Measurements from ENCODE around the gene GFY.

Gene GFY

DNA sequence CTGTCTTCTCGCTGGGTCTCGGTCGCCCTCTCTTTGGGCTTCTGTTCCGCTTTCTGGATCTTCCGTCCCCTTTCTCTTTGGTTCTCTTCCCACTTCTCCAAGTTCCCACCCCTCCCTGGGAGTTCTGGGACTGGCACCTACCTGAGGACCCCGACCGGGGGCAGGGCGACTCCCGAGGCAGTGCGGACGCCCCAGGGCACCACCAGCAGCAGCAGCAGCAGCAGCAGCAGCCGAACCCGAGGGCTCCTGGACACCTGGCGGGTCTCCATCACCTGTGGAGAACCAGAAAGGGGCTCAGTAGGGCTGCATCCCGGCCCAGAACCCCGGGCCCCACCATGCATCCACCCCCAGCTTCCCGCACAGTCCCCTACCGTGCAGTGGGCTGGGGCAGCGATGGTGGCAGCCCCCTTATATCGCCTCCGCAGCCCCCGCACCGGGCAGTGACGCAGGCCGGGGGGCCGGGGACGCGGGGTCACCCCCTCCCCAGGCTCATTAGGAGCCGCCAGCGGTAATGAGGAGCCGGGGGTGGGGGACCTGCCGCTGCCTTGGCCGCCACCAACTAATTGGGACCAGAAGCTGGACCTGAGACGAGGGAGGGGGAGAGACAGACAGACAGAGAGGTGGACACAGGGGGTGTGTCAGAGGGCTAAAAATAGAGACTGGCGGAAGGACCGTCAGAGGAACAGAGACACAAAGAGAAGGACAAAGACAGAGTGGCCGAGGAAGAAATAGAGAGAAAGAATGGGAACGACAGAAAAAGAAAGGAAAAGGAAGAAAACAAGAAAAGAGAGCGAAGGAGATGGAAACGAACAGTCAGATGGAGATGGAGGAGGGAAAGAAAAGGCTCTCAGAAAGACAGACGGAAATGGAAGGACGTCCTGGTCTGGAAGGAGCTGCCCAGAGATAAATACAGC lies 1.9 kb upstream of the GFY start, which contains the start of gene PTH2:
Gene PTH2 (minus strand): TSS at position 371 of the 914 bp plus-strand sequence. CDS start 102 bp downstream, at position 269.
- intact Hi-C loops (cut with DNase I) = no loop called here
- no peak for DNase-seq

DNA sequence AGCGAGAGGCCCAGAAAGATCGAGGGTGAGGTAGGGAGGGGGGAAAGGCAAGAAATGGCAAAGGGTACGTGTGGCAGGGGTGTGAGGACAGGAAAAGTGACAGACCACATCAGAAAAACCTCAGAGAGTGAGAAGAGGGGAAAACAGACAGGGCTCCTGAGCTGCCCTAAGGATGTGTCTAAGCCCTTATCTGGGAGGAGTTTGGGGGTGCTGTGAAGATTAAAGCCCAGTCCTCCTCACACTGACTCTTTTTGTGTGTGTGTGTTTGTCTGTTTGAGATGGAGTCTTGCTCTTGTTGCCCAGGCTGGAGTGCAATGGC lies 1.2 kb upstream of the GFY start:
- intact Hi-C loops (cut with DNase I) = no loop called here
- DNase-seq = no peak

DNA sequence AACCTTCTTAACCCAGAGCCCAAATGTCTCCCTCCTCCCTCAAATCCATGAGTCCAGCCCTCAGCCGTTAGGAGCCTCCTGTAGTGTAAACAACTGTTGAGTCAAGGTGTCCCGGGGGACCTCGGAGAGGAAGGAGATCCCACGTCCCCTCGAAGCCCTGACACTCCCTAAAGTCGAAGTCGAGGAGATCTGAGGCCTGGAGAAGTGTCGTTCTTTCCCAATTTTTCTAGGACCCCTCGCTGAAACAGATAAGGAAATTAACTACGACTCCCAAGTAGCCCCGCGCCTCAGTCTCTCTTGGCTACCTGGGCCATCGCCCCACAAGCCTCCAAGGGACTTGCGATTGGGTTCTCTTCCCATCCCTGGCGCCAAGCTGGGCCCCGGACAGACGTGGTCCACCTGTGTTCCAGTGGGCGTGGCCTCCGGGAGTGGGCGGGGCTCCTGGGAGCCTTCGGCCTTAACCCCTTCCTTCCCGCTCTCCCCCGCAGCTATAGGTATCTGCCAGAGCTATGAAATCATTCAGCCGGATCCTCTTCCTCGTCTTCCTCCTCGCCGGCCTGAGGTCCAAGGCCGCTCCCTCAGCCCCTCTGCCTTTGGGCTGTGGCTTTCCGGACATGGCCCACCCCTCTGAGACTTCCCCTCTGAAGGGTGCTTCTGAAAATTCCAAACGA lies 869 bp downstream of the GFY start:
- no peak for DNase-seq
- intact Hi-C loops (cut with DNase I) = no loop called here

DNA sequence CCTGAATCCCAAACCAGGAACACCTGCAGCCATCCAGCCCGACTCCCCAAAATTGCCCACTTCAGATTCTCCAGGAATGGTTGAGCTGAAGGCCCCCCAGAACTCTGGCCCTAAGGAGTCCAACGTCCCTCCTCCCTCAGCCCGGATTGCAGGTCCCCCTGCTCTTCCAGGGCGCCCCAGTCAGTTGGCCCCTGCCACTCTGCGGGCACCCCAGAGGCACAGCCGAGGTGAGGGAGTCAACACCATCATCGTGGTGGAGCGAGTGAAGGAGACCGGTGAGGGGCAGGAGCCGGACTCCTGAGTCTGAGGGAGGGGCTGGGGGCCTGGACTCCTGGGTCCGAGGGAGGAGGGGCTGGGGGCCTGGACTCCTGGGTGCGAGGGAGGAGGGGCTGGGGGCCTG lies 2.2 kb downstream of the GFY start:
- no peak for DNase-seq
- intact Hi-C loops (cut with DNase I) = no loop called here

- intact Hi-C loops (cut with DNase I) = no loop called here
Measured at GRCh38 chr19:49427855-49428546, 2.8 kb downstream of the GFY start.

DNA sequence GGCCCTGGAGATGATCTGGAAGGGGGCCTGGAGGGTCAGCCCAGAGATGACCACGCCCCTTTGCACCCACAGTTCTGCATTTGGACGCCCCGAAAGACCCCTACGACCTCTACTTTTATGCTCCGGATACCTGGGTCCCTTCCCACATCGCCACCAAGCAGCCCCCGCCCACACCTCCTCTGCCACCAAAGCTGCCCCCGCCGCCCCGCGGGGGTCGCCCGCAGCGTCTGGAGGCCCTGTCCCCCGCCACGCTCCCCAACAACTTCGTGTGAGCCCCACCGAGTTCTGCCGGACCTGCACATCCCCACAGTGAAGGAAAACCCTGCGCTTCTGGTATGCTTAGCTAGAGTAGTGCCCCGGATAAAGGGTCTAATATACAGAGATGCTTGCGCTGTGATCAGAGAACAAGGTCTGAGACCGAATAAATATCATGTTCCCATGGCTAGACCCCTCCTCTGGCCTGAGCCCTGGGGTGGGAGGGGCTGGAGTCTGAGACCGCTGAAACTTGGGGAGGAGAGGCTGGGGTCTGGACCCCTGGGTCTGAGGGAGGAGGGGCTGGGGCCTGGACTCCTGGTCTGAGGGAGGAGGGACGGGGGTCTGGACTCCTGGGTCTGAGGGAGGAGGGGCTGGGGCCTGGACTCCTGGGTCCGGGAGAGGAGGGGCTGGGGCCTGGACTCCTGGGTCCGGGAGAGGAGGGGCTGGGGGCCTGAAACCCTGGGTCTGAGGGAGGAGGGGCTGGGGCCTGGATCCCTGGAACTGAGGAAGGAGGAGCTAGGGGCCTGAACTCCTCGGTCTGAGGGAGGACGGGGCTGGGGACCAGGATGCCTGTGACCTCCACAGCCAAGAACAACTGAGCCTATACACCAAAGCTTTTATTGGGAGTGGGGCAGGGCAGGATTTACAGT lies 3.6 kb downstream of the GFY start:
- DNase-seq = no peak
- intact Hi-C loops (cut with DNase I) = no loop called here

More at GRCh38 chr19:49427855-49428546, 2.8 kb downstream of the GFY start:
- DNase-seq = no peak

DNA sequence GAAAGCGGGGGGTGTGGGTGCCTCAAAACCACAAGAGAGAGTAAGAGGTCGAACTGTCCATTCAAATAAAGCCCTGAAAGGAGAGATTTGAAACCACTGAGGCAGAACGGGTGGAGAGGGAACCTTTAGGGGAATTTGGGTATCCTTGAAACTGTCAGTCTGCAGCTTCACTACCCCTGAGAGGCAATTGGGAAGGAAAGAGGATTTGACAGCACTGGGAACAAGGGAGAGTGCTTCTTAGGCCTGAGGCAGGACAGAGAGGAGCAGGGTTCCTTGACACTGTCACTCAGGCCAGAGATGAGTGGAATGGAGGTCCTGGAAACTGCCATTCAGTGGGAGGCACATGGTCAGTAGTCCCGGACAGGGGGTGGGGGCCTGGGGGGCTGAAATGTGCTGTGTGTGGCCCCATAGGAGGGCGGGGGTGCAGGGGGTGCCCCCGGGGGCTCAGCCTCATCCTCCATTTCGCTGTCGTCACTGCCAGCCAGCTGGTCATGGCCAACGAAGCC lies 5.0 kb downstream of the GFY start:
- intact Hi-C loops (cut with DNase I) = no loop called here

DNA sequence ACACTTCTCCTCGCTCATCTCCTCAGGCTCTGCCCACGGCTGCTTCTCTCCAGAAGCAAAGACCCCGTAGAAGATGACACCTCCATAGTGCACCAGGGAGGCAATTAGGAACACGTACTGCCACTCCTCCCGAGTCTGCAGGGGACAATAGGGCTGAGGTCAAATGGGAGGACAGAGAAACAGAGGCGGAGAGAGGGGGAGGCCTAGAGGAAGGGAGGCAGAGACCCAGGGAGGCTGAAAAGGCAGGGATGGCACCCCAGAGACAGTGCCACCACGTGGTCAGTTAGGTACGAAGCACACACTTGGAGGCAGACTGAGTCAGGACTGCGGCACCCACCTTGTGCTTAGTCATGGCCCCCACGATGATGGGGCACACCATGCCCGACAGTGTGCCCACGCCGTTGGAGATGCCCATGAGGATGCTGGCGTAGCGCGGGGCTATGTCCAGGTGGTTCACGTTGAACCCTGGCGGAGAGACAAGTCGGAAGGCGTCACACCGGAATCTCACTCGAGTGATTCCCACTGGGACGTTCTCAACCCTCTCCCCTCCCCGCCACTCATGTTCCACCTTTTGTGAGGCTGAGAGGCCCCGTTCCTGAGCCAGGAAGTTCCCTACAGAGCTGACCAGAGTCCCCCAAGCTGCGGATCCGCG lies 5.6 kb downstream of the GFY start:
- intact Hi-C loops (cut with DNase I) = no loop called here
- no peak for DNase-seq

More for the DNA sequence above, 5.0 kb downstream of the GFY start:
- no peak for DNase-seq

DNA sequence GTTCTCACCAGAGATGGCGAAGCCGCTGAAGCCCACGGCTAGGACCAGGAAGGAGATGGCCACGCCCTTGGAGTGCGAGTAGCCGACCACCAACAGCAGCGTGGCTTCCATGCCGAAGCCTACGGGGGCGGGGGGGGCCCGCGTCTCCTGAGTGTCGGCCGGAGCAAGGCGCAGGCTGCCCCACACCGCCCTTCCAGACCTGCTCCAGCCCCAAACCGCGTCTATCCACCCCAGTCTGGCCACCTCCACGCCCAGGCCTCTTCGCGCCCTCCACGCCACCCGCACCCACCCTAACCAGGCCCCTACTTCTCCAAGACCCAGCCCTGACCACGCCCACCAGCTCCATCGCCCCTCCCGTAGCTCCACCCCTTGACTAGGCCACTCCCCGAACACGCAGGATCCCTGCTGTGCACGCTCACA lies 6.2 kb downstream of the GFY start:
- intact Hi-C loops (cut with DNase I) = no loop called here
- no peak for DNase-seq

DNA sequence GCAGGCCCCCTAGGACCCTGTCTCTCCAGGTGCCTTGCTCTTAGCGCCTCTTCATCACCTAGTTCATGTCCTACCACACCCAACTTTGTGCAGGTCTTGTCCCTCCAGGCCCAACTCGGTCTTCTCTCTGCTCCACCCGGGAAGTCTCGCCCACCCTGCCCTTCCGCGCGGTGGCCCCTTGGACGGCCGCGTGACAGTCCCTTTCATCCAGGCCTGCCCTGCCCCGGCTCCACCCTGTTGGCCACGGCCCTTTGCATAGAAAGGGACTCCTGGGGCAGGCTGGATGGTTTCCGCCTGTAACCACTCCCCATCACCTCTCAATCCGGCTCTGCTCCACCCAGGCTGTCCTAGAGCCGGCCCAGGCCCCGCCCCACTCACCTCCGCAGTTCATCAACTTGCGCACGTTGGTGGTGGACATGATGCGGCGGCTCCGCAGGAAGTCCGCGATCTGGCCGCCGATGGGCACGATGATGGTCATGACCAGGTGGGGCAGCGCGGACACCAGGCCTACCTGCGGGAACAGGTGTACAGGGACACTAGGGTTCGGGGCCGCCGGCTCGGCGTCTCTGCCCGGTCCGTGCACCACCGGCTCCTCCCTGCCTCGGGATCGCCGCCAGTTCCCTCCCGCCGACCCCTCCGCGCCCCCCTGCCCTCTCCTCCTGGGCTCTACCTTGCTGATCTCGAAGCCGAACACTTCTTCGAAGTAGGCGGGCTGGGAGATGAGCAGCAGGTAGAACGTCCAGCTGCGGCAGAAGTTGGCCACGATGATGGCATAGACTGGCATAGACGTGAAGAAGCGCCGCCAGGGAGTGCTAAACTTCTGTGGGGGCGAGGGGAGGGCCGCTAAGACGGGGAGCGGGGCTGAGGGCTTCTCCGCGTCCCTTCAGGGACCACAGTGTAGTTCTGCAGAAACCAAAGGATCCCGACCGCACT lies 7.2 kb downstream of the GFY start:
- DNase-seq = no peak
- intact Hi-C loops (cut with DNase I) = no loop called here

GRCh38 chr19:49433240-49433901 lies 8.2 kb downstream of the GFY start:
- no peak for DNase-seq
- intact Hi-C loops (cut with DNase I) = no loop called here

- intact Hi-C loops (cut with DNase I) = no loop called here
- no peak for DNase-seq
Measured at GRCh38 chr19:49434907-49435583, 9.9 kb downstream of the GFY start.

DNA sequence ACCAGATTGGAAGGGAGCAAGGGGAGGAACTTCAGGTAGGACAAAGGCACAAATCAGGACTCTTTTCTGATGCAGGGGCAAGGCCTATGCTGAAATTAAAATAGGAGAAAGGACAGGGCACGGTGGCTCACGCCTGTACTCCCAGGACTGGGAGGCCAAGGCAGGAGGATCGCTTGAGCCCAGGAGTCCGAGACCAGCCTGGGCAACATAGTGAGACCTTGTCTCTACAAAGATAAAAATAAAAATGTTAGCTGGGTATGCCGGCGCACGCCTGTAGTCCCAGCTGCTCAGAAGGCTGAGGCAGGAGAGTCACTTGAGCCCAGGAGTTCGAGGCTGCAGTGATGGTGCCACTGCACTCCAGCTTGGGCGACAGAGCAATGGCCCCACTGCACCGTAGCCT lies 10.5 kb downstream of the GFY start:
- no peak for DNase-seq
- intact Hi-C loops (cut with DNase I) = no loop called here

DNA sequence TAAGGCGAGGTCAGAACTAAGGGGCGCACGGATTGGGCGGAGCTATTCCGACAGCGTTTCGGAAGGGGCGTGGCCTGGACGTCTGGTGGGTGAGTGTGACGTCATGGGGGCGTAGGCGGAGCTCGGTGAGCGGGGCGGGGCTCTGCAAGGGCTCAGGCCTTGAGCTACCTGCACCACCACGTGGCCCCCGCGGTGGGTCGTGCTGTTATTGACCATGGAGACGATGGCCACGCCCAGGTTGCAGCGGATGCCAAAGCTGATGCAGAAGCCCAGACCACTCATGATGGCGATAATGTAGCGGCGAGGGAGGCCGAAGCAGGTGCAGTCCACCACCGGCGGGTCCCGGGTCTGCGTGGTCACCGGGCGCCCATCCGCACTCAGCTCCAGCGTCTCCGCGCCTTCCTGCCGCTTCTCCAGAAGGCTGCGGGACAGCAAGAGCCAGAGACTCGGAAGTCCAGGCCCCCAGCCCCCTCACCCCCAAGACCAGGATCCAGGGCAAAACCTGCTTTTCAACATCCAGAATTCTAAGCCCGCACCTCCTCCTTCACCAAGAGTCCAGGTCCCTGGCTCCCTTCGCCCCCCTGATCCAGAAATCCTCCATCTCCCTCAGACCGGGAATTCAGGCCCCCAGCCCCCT lies 11.3 kb downstream of the GFY start:
- intact Hi-C loops (cut with DNase I) = no loop called here
- DNase-seq = no peak

GRCh38 chr19:49437231-49437630 lies 12.0 kb downstream of the GFY start:
- DNase-seq = no peak
- intact Hi-C loops (cut with DNase I) = no loop called here

- no peak for DNase-seq
- intact Hi-C loops (cut with DNase I) = no loop called here
Measured at GRCh38 chr19:49438261-49438660, 13.1 kb downstream of the GFY start.
